GM18502 (cell line): ENCODE data around the gene MRPL2.
A peak's percentile ranks its signal among the peaks of the same experiment; 100 is the strongest.

ENCODE experiments used
- ATAC-seq: cut with Tn5 transposase; IDR thresholded peaks from one replicate; pipeline ENCODE4 v1.9.1; 2021; ENCODE audit warnings: mild to moderate bottlenecking; ENCODE audit not compliant: unreplicated experiment, poor library complexity

MRPL2 gene

DNA sequence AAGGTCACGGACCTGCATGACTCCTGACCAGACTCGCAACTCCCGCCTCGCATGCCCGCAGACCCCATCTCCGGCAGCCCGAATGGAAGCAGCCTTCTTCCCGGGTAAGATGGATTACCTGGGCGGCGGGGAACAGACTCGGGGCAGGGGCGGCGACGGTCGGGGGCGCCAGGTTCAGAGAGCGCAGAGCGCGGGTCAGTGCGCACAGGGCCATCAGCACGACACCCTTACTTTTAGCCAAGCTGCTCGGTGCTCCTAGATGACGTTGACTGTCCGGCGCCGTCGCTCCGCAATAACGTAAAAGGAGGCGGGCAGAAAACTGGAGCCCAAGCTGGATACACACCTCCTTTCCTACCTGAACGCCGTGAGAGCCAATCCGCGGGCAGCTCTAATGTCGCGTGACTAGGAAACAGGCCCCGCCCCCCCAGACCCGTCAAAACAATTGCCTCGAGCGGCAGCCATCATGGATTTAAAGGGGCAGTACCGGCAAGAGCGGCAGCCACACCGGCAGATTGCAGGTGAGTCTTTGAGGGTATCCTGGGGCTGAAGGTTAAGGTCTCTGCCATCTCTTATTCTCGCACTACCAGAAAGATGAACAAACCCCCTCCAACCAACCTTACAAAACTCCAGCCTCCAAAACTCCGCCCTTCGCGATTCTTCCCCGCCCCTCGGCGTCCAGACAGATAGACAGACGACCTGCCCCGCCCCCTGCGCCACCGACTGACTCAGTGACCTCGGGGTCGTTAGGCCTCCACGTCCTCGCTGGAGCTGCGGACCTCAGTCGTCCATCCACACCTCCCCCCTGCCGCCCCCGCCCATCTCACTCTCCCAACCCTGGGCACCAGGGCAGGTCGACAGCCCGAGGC, at the start of gene MRPL2, which contains the start of gene KLC4:
Gene MRPL2, minus strand, starts transcription at position 267 of the 866 bp plus-strand sequence. Its CDS starts 53 bp downstream, at position 214.
Gene KLC4, plus strand, starts transcription at position 464 of the 866 bp plus-strand sequence. CDS start 1,705 bp downstream, outside the sequence.
- peak; percentile 89 for ATAC-seq

GRCh38 chr6:43107344-43108062, 48.3 kb upstream of the MRPL2 start:
- no peak for ATAC-seq

GRCh38 chr6:43105538-43106222, 46.4 kb upstream of the MRPL2 start:
- ATAC-seq = no peak

- no peak for ATAC-seq
Measured at GRCh38 chr6:43103253-43103876, 44.1 kb upstream of the MRPL2 start.

- ATAC-seq = no peak
Measured at GRCh38 chr6:43101497-43101896, 42.3 kb upstream of the MRPL2 start.

DNA sequence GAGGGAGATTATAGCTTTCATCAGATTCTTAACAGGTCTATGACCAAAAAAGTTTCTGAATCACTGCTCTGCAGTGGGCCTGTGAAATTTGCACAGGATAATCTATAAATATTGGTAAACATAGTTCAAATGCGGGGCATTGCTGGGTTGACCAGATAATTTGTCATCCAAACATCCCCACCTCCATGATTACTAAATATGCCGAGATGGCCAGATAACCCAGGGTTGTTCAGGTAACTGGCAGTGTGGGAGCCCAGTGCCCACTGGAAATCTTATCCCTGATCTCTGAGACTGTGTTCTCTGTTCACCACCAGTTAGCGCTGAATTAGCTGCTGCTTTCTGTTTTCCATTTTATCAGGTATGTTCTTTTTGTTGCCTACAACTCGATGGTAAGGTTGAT, 38.3 kb upstream of the MRPL2 start:
- no peak for ATAC-seq

- ATAC-seq = no peak
Measured at GRCh38 chr6:43097098-43097489, 37.9 kb upstream of the MRPL2 start.

DNA sequence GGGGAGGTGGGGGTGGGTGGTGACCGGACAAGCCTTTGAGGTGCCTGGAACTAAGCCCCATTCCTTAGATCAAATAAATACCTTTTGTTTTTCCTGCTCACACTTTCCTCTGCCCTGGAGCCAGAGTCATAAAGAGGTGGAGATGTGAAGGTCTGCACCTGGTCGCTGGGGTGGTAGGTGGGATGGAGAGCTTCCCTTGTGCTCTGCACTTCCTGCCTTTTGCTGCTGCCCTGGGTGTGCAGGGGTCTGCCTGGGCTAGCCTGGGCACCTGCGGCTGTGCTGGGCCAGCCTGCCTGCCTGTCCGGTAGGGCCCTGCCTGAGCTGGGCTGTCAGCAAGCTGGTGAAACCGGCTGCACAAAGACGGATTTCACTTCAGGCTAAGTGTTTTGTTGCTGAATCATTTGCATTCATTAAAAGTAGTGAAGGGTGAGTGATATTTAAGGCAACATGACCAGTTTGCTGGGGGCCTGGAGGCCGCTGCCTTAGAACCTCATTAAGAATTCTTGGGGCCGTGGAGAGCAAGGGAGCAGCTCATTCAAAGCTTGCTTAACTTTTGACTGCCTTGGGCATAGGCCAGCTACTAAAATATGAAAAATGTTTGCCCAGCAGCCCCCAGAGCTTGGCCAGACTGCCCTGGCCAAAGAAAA, 37.3 kb upstream of the MRPL2 start:
- no peak for ATAC-seq

GRCh38 chr6:43095939-43096338, 36.7 kb upstream of the MRPL2 start:
- no peak for ATAC-seq

DNA sequence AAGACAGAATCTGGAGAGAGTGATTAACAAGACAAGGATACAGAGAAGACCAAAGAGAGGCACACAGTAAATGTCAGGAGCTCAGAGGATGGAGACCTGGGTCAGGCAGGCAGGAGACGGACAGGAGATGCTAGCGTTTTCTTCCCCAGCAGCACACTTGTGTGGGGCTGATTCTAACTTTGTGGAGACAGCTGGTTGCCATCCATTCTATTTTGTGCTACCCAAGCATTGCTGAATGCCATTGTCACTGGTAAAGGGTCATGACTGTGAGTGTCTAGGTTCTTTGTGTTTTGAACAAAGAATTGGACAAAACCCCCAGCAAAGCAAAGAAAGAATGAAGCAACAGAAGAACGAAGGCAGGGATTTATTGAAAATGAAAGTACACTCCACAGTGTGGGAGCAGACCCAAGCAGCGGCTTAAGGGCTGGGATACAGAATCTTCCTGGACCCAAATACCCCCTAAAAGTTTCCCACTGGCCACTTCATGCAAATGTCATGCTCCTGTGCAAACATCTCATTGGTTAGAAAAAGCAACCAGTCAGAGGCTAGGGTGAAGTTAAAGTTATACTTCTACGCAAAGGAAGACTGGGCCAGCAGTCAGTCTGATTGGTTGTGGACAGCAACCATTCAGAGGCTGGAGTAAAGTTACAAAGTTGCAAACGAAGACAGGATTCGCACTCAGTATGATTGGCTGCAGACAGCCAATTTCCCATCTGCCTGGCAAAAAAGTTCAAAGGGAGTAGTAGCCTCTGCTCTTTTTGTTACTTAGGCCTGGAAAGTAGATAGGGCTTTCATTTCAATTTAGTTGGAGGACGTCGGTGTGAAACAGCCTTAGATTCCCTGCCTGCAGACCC, 34.4 kb upstream of the MRPL2 start:
- ATAC-seq = no peak

GRCh38 chr6:43092635-43093034, 33.4 kb upstream of the MRPL2 start:
- no peak for ATAC-seq

GRCh38 chr6:43091436-43091991, 32.3 kb upstream of the MRPL2 start:
- ATAC-seq = no peak

DNA sequence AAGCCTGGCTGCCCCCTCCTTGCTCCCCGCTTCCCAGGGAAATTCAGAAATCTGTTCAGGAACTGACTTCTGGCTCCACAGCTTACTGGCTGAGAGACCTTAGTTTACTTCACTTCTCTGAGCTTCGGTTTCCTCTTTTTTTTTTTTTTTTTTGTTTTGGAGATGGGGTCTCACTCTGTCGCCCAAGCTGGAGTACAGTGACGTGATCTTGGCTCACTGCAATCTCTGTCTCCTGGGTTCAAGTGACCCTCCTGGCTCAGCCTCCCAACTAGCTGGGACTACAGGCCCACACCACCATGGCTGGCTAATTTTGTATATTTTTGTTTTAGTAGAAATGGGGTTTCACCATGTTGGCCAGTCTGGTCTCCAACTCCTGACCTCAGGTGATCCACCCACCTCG, 31.8 kb upstream of the MRPL2 start:
- no peak for ATAC-seq

DNA sequence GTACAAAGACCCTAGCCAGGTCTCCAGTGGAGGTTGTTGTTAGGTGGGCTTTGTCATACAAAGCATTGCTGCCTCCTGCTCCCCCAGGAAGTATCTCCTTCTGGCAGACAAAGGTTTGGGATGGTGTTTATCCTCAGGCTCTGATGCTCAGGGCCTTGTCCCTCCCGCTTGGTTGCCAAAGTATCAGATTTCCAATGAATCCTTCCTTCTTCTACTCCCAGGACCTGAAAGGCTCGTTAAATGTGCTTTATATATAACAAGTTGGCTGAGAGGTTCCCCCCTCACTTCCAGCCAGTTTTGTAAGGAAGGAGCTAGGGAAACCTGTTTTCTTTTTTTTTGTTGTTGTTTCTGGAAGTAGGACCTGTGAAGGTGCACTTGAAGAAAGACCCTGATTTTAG, 31.3 kb upstream of the MRPL2 start:
- ATAC-seq = no peak

DNA sequence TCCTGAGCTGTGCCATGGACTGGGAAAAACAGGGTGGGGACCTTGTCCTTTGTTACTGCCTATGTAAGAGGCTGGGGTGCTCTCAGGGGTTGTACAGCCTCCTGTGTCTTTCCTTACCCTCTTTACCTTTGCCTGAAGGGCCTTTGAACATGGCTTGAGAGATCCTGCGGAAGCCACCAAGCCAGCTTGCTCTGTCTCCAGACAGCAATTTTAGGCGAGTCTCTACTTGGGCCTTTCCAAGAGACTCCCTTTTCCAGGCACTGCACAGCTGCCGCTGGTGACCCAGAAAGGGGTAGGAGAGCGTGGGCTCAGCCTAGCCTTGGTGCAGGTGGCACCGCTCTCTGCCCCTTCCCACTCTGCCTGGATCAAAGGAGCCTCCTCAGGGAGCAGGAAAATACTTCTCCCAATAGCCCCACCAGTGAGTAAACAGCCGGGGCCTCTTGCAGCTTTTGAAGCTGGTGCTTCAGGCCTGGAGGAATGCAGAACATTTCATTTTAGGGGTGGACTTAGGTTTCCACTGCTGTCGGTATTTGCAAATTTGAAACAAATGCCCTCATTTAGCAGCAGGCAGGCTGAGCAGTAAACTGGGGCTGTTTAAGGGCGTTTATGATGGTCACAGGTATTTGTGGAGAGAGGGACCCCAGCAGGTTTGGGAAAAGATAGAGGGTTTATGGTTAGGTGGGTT, 30.8 kb upstream of the MRPL2 start:
- no peak for ATAC-seq

- no peak for ATAC-seq
Measured at GRCh38 chr6:43089467-43089866, 30.2 kb upstream of the MRPL2 start.

DNA sequence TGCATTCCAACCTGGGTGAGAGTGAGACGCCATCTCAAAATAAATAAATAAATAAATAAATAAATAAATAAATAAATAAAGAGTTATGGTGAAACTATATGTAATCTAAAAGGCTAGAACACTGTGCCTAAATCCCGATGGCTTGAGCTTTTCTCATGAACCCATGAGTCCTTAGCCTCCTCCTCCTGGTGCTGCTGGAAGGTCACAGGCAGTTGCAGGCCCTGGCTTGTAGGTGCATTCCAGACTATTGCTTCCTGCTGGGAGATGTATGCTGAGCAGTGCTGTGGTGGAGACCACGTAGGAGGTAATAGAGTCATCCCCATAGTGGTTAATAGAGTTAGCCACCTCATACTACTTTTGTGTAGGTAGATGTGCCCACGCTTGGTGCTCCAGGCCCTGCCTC, 29.4 kb upstream of the MRPL2 start:
- ATAC-seq = no peak

DNA sequence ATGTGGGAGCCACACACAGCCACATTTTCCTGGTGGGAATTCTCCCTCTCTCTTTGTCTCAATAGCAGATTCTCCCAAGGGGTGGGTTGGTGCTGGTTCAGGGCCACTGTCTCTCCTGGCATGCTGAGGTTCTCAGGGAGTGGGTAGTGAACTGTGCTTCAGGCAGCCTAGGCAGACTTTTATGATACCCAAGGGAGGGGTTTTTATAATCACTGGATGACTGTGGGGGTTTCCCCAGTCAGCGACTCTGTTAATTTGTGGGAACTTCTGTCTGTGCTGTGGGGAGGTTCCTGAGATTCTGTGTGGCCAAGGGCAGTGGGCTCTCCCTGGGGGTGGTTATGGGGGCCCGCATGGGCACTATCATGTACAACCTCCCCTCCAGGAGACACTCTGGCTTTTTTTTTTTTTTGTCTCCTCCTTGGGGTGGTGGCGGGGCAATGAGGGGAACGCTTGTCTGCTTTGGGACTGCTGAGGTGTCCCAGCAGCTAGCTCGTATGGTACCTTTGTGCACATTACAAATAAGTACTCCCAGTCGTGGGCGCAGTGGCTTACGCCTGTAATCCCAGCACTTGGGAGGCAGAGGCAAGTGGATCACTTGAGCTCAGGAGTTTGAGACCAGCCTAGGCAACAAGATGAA, 26.9 kb upstream of the MRPL2 start:
- ATAC-seq = no peak
